NCI-H748 treated with DMSO at 0.1 percent for 48 hours (cell line): ENCODE data around the gene ATP13A3.

ENCODE experiments used
- DNase-seq: peaks from one replicate; lab custom pipeline; 2025; lab: John Stamatoyannopoulos, UW

ATP13A3 gene

GRCh38 chr3:194369522-194370279 is 117.1 kb downstream of the ATP13A3 start, which contains the start of gene LRRC15:
Gene LRRC15, minus strand, starts transcription at chr3:194369743. Its CDS starts 8,700 bp downstream, at chr3:194361043.
- DNase-seq: no peak

- no peak for DNase-seq
Observed at GRCh38 chr3:194368918-194369317, 117.9 kb downstream of the ATP13A3 start.

GRCh38 chr3:194367992-194368841 is 118.6 kb downstream of the ATP13A3 start:
- DNase-seq: no peak

- DNase-seq: no peak
Observed at GRCh38 chr3:194365978-194366490, 120.8 kb downstream of the ATP13A3 start.

- DNase-seq: no peak
Observed at GRCh38 chr3:194365526-194365925, 121.3 kb downstream of the ATP13A3 start.

GRCh38 chr3:194364652-194365434 is 122.0 kb downstream of the ATP13A3 start:
- DNase-seq: no peak

GRCh38 chr3:194364314-194364651 is 122.5 kb downstream of the ATP13A3 start:
- no peak for DNase-seq

- no peak for DNase-seq
Observed at GRCh38 chr3:194360568-194360967, 126.2 kb downstream of the ATP13A3 start.

GRCh38 chr3:194357681-194358080 is 129.1 kb downstream of the ATP13A3 start:
- DNase-seq: no peak

- no peak for DNase-seq
Observed at GRCh38 chr3:194355379-194355778, 131.4 kb downstream of the ATP13A3 start.

- no peak for DNase-seq
Observed at GRCh38 chr3:194354315-194354714, 132.5 kb downstream of the ATP13A3 start.
